Measurements from ENCODE around the gene ERBB4.

Gene ERBB4

GRCh38 chr2:211789982-211790381 is 748.6 kb downstream of the ERBB4 start:
- TF ChIP-seq EZH2phosphoT487 (IDR thresholded peaks at IDR 0.05; ENCODE audit: low read length) (no peak), EZH2 (optimal IDR thresholded peaks at IDR 0.05; ENCODE audit: low read depth, low read length) (no peak), CTCF (IDR thresholded peaks at IDR 0.05; ENCODE audit: low read length) (no peak)
- H3K27me3 ChIP-seq (replicated peaks; ENCODE audit: insufficient read depth, low read length): no peaks in the 10 kb centered on the region
- no peaks in the 10 kb centered on the region for H3K9me3 ChIP-seq (replicated peaks; ENCODE audit: insufficient read depth, low read length)
- H3K9me2 ChIP-seq (replicated peaks; ENCODE audit: insufficient read depth, low read length): no peaks in the 10 kb centered on the region
- no peaks in the 10 kb centered on the region for H3F3A ChIP-seq (ENCODE audit: insufficient read depth, low read length)
- H3K4me2 ChIP-seq (ENCODE audit: low read depth, low read length): no peak overlapping the region
- no peaks in the 10 kb centered on the region for H3K79me2 ChIP-seq (ENCODE audit: low read length)
- no peak overlapping the region for H3K4me3 ChIP-seq (ENCODE audit: low read length)
- no peaks in the 10 kb centered on the region for H3K4me1 ChIP-seq (ENCODE audit: low read length)
- H3K36me3 ChIP-seq (replicated peaks; ENCODE audit: insufficient read depth, low read length): no peaks in the 10 kb centered on the region
- no peak for DNase-seq
- H4K20me1 ChIP-seq (ENCODE audit: insufficient read depth, low read length): no peaks in the 10 kb centered on the region
- no peak overlapping the region for H2AFZ ChIP-seq (ENCODE audit: low read length)
- no peak overlapping the region for H3K27ac ChIP-seq (ENCODE audit: low read length)
- H3K9ac ChIP-seq (ENCODE audit: low read length): no peak overlapping the region

GRCh38 chr2:211766689-211767088 is 771.9 kb downstream of the ERBB4 start:
- Histone ChIP-seq H3K27ac (ENCODE audit: low read length) (no peak overlapping the region), H3K4me2 (ENCODE audit: low read depth, low read length) (no peak overlapping the region), H4K20me1 (ENCODE audit: insufficient read depth, low read length) (no peaks in the 10 kb centered on the region), H3K9me2 (replicated peaks; ENCODE audit: insufficient read depth, low read length) (no peaks in the 10 kb centered on the region), H2AFZ (ENCODE audit: low read length) (no peak overlapping the region), H3K4me1 (ENCODE audit: low read length) (no peaks in the 10 kb centered on the region), H3K9me3 (replicated peaks; ENCODE audit: insufficient read depth, low read length) (no peaks in the 10 kb centered on the region), H3K36me3 (replicated peaks; ENCODE audit: insufficient read depth, low read length) (no peaks in the 10 kb centered on the region), H3K79me2 (ENCODE audit: low read length) (no peaks in the 10 kb centered on the region), H3K27me3 (replicated peaks; ENCODE audit: insufficient read depth, low read length) (no peaks in the 10 kb centered on the region), H3K9ac (ENCODE audit: low read length) (no peak overlapping the region), H3F3A (ENCODE audit: insufficient read depth, low read length) (no peaks in the 10 kb centered on the region), H3K4me3 (ENCODE audit: low read length) (no peak overlapping the region)
- TF ChIP-seq CTCF (IDR thresholded peaks at IDR 0.05; ENCODE audit: low read length) (no peak), EZH2 (optimal IDR thresholded peaks at IDR 0.05; ENCODE audit: low read depth, low read length) (no peak), EZH2phosphoT487 (IDR thresholded peaks at IDR 0.05; ENCODE audit: low read length) (no peak)
- DNase-seq: no peak

DNA sequence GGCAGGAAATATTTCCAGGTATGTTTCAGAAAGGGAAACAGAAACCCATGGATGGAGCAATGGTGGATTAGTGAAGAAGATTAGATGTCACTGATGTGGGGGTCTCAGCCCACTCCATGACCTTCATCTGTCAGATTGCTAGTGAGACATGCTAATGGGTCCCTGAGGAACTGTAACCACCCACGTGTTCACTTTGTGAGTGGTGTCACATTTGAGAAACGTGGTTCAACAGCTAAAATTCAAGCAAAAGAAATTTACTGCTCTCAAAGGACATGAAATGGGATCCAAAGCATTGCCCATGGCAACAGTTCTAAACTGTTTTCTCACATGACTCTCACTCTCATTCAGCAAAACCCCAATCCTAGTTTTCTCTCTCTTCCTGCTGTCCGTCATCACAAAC is 776.1 kb downstream of the ERBB4 start:
- H3K79me2 ChIP-seq (ENCODE audit: low read length): no peaks in the 10 kb centered on the region
- H3K9ac ChIP-seq (ENCODE audit: low read length): no peak overlapping the region
- no peaks in the 10 kb centered on the region for H3K9me3 ChIP-seq (replicated peaks; ENCODE audit: insufficient read depth, low read length)
- no peaks in the 10 kb centered on the region for H3K9me2 ChIP-seq (replicated peaks; ENCODE audit: insufficient read depth, low read length)
- no peaks in the 10 kb centered on the region for H4K20me1 ChIP-seq (ENCODE audit: insufficient read depth, low read length)
- DNase-seq: no peak
- no peaks in the 10 kb centered on the region for H3K27me3 ChIP-seq (replicated peaks; ENCODE audit: insufficient read depth, low read length)
- H3K4me1 ChIP-seq (ENCODE audit: low read length): no peaks in the 10 kb centered on the region
- no peaks in the 10 kb centered on the region for H3K36me3 ChIP-seq (replicated peaks; ENCODE audit: insufficient read depth, low read length)
- no peaks in the 10 kb centered on the region for H3F3A ChIP-seq (ENCODE audit: insufficient read depth, low read length)
- no peak overlapping the region for H3K4me3 ChIP-seq (ENCODE audit: low read length)
- no peak overlapping the region for H3K27ac ChIP-seq (ENCODE audit: low read length)
- no peak overlapping the region for H3K4me2 ChIP-seq (ENCODE audit: low read depth, low read length)
- TF ChIP-seq CTCF (IDR thresholded peaks at IDR 0.05; ENCODE audit: low read length) (no peak), EZH2 (optimal IDR thresholded peaks at IDR 0.05; ENCODE audit: low read depth, low read length) (no peak), EZH2phosphoT487 (IDR thresholded peaks at IDR 0.05; ENCODE audit: low read length) (no peak)
- H2AFZ ChIP-seq (ENCODE audit: low read length): no peak overlapping the region

Measured in MM.1S (cell line).